GM18858 (cell line): ENCODE results near the gene CD63.

Experiments used
- ATAC-seq: cut with Tn5 transposase; IDR thresholded peaks from one replicate; pipeline ENCODE4 v1.9.1; 2021; ENCODE audit not compliant: unreplicated experiment

Gene CD63

GRCh38 chr12:55741931-55742680, 13.3 kb upstream of the CD63 start:
- ATAC-seq, result no peak

GRCh38 chr12:55739025-55739378, 10.2 kb upstream of the CD63 start:
- ATAC-seq, result no peak

GRCh38 chr12:55738123-55739024, 9.6 kb upstream of the CD63 start:
- ATAC-seq, result peak; percentile 77

- no peak for ATAC-seq
Measured at GRCh38 chr12:55737581-55738122, 8.8 kb upstream of the CD63 start.

- no peak for ATAC-seq
Measured at GRCh38 chr12:55736780-55737580, 8.2 kb upstream of the CD63 start.

GRCh38 chr12:55736076-55736475, 7.3 kb upstream of the CD63 start:
- ATAC-seq, result no peak

GRCh38 chr12:55734595-55734994, 5.8 kb upstream of the CD63 start:
- no peak for ATAC-seq

- no peak for ATAC-seq
Measured at GRCh38 chr12:55733858-55734257, 5.0 kb upstream of the CD63 start.

GRCh38 chr12:55733021-55733555, 4.3 kb upstream of the CD63 start:
- no peak for ATAC-seq

- no peak for ATAC-seq
Measured at GRCh38 chr12:55732288-55732687, 3.5 kb upstream of the CD63 start.

GRCh38 chr12:55729819-55730818, 1.3 kb upstream of the CD63 start:
- peak; percentile 36 for ATAC-seq

- ATAC-seq, result peak; percentile 12
Measured at GRCh38 chr12:55728186-55728938, 447 bp downstream of the CD63 start.

GRCh38 chr12:55727643-55728185, 1.1 kb downstream of the CD63 start:
- no peak for ATAC-seq

GRCh38 chr12:55726971-55727370, 1.8 kb downstream of the CD63 start:
- ATAC-seq, result no peak

GRCh38 chr12:55725556-55725955, 3.3 kb downstream of the CD63 start:
- no peak for ATAC-seq

- ATAC-seq, result no peak
Measured at GRCh38 chr12:55724940-55725309, 3.9 kb downstream of the CD63 start.

GRCh38 chr12:55724226-55724939, 4.4 kb downstream of the CD63 start:
- no peak for ATAC-seq
